ENCODE measurements around the gene CENPQ. TPM values are rescaled to one million over a fixed set of nuclear protein-coding genes. Genes with fewer than 3 reads are reported as not detected.

The CENPQ gene
- total RNA-seq, 1 donor, result 5.1 TPM

- TF ChIP-seq, protein P1, sequence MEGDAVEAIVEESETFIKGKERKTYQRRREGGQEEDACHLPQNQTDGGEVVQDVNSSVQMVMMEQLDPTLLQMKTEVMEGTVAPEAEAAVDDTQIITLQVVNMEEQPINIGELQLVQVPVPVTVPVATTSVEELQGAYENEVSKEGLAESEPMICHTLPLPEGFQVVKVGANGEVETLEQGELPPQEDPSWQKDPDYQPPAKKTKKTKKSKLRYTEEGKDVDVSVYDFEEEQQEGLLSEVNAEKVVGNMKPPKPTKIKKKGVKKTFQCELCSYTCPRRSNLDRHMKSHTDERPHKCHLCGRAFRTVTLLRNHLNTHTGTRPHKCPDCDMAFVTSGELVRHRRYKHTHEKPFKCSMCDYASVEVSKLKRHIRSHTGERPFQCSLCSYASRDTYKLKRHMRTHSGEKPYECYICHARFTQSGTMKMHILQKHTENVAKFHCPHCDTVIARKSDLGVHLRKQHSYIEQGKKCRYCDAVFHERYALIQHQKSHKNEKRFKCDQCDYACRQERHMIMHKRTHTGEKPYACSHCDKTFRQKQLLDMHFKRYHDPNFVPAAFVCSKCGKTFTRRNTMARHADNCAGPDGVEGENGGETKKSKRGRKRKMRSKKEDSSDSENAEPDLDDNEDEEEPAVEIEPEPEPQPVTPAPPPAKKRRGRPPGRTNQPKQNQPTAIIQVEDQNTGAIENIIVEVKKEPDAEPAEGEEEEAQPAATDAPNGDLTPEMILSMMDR (IDR thresholded peaks at IDR 0.05; ENCODE audit: extremely low read depth, low read depth, low read length), result no peak
- Histone ChIP-seq H4K20me1 (ENCODE audit: insufficient read depth, low read length) (no peaks in the 10 kb centered on the region), H3K27me3 (ENCODE audit: insufficient read depth, low read length) (no peaks in the 10 kb centered on the region), H3K4me3 (ENCODE audit: insufficient read depth, low read length) (no peak overlapping the region), H3K4me1 (ENCODE audit: insufficient read depth, low read length) (no peaks in the 10 kb centered on the region), H3K4me2 (ENCODE audit: insufficient read depth, low read length) (no peak overlapping the region), H3K27ac (ENCODE audit: low read depth, low read length) (no peak overlapping the region), H2AFZ (ENCODE audit: low read length) (no peak overlapping the region), H3K79me2 (ENCODE audit: insufficient read depth, low read length) (no peaks in the 10 kb centered on the region), H3K36me3 (ENCODE audit: insufficient read depth, low read length) (no peaks in the 10 kb centered on the region), H3K9me3 (ENCODE audit: low read depth, low read length) (no peaks in the 10 kb centered on the region)
- DNase-seq (ENCODE audit: insufficient read length, low spot score, missing footprints), result no peak
Observed at GRCh38 chr6:49490633-49491032, 27.5 kb downstream of the CENPQ start.

DNA sequence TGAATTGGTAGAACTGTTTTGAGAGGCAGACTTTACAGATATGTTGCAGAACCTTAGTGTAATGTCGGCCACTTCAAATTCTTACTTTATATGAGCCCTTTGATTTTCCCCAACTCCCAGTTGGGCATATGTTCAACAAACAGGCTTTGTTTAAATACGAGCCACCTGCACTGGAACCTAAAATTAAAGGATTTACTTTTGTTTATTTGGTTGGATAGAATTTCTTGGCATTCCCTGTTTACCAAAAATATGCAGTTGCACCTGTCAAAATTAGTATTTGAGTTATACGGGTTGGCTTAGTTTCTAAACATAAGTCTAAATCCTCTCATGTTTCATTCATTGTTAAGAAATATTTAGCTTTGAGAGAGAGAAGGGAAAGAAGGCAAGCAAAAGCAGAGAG, 34.1 kb downstream of the CENPQ start:
- no peaks in the 10 kb centered on the region for H4K20me1 ChIP-seq (ENCODE audit: insufficient read depth, low read length)
- TF ChIP-seq, protein P1 (IDR thresholded peaks at IDR 0.05; ENCODE audit: extremely low read depth, low read depth, low read length), result no peak

GRCh38 chr6:49499126-49499525, 36.0 kb downstream of the CENPQ start:
- Histone ChIP-seq H4K20me1 (ENCODE audit: insufficient read depth, low read length) (no peaks in the 10 kb centered on the region), H3K27ac (ENCODE audit: low read depth, low read length) (no peak overlapping the region), H3K4me1 (ENCODE audit: insufficient read depth, low read length) (no peaks in the 10 kb centered on the region), H3K9me3 (ENCODE audit: low read depth, low read length) (no peaks in the 10 kb centered on the region), H3K79me2 (ENCODE audit: insufficient read depth, low read length) (no peaks in the 10 kb centered on the region), H3K27me3 (ENCODE audit: insufficient read depth, low read length) (no peaks in the 10 kb centered on the region), H3K4me3 (ENCODE audit: insufficient read depth, low read length) (no peak overlapping the region), H3K36me3 (ENCODE audit: insufficient read depth, low read length) (no peaks in the 10 kb centered on the region), H2AFZ (ENCODE audit: low read length) (no peak overlapping the region), H3K4me2 (ENCODE audit: insufficient read depth, low read length) (no peak overlapping the region)
- DNase-seq (ENCODE audit: insufficient read length, low spot score, missing footprints), result no peak
- TF ChIP-seq, protein P1 (IDR thresholded peaks at IDR 0.05; ENCODE audit: extremely low read depth, low read depth, low read length), result no peak

More for the DNA sequence above, 34.1 kb downstream of the CENPQ start:
- no peak overlapping the region for H2AFZ ChIP-seq (ENCODE audit: low read length)
- H3K4me2 ChIP-seq (ENCODE audit: insufficient read depth, low read length), result no peak overlapping the region
- no peaks in the 10 kb centered on the region for H3K9me3 ChIP-seq (ENCODE audit: low read depth, low read length)
- no peaks in the 10 kb centered on the region for H3K36me3 ChIP-seq (ENCODE audit: insufficient read depth, low read length)
- H3K79me2 ChIP-seq (ENCODE audit: insufficient read depth, low read length), result no peaks in the 10 kb centered on the region
- H3K4me1 ChIP-seq (ENCODE audit: insufficient read depth, low read length), result no peaks in the 10 kb centered on the region
- H3K27ac ChIP-seq (ENCODE audit: low read depth, low read length), result no peak overlapping the region
- DNase-seq (ENCODE audit: insufficient read length, low spot score, missing footprints), result no peak
- no peak overlapping the region for H3K4me3 ChIP-seq (ENCODE audit: insufficient read depth, low read length)
- no peaks in the 10 kb centered on the region for H3K27me3 ChIP-seq (ENCODE audit: insufficient read depth, low read length)

DNA sequence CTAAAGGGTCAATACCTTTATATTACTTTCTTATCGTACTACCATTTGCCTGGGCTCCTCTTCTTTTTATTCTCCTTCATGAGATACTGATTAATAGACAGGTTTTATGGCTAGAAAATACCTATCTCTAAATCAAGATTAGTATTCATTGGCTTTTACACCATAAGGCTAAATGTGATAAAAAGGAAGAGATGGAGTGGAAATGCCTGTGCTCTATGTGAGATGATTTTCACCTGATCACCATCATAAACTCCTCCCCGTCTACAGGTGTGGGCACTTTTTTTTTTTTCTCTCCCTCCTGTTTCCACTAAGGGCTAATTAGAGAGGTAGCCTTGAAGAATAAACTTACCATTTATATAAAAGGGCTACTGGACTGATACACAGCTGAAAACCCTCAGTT, 36.5 kb downstream of the CENPQ start, which contains the start of gene GLYATL3:
Gene GLYATL3, plus strand, starts transcription at position 301 of the 400 bp plus-strand sequence. CDS start 12,068 bp downstream, outside the sequence.
- Histone ChIP-seq H3K79me2 (ENCODE audit: insufficient read depth, low read length) (no peaks in the 10 kb centered on the region), H3K36me3 (ENCODE audit: insufficient read depth, low read length) (no peaks in the 10 kb centered on the region), H3K27ac (ENCODE audit: low read depth, low read length) (no peak within 1 kb of the TSS), H4K20me1 (ENCODE audit: insufficient read depth, low read length) (no peaks in the 10 kb centered on the region), H3K27me3 (ENCODE audit: insufficient read depth, low read length) (no peaks in the 10 kb centered on the region), H3K4me3 (ENCODE audit: insufficient read depth, low read length) (no peak within 1 kb of the TSS), H3K4me2 (ENCODE audit: insufficient read depth, low read length) (no peak within 1 kb of the TSS), H3K4me1 (ENCODE audit: insufficient read depth, low read length) (no peaks in the 10 kb centered on the region), H3K9me3 (ENCODE audit: low read depth, low read length) (no peaks in the 10 kb centered on the region), H2AFZ (ENCODE audit: low read length) (no peak within 1 kb of the TSS)
- no peak for DNase-seq (ENCODE audit: insufficient read length, low spot score, missing footprints)
- TF ChIP-seq, protein P1 (IDR thresholded peaks at IDR 0.05; ENCODE audit: extremely low read depth, low read depth, low read length), result no peak
